HEK293 (cell line): ENCODE results near the gene MAML3.

Source experiments
- CTCF ChIA-PET: fragments of 350-600 bp; formaldehyde crosslinking; extraction: SDS; loops from one replicate; lab custom pipeline; 2021; ENCODE audit warnings: antibody characterized with exemption; lab: Yijun Ruan, JAX
- POLR2A ChIA-PET: fragments of 300-600 bp; formaldehyde crosslinking; extraction: SDS; loops from one replicate; lab custom pipeline; 2020; ENCODE audit warnings: antibody characterized with exemption, inconsistent platforms; lab: Yijun Ruan, JAX
- H3K27ac ChIP-seq: fragments of 200-500 bp; sonication (Bioruptor generic); 2 replicates; pipeline ENCODE4 v1.5.1; 2014; ENCODE audit warnings: low read depth, low read length, control low read depth, inconsistent platforms; ENCODE audit errors: extremely low read depth
- H3K36me3 ChIP-seq, 2 experiments: fragments of 200-500 bp in 1 of 2; sonication (Bioruptor generic) in 1 of 2; 1 replicate in 1 of 2; 2 replicates in 1 of 2; pipeline ENCODE4 v1.5.1; 2014 to 2017; ENCODE audit warnings: inconsistent platforms in 2 of 2, low read length in 2 of 2; ENCODE audit not compliant: control insufficient read depth in 2 of 2, insufficient read depth in 1 of 2
- H3K4me1 ChIP-seq: fragments of 200-500 bp; sonication (Bioruptor generic); 2 replicates; pipeline ENCODE4 v1.5.1; 2014; ENCODE audit warnings: mild to moderate bottlenecking, low read length, inconsistent platforms; ENCODE audit not compliant: control insufficient read depth, insufficient read depth
- H3K4me3 ChIP-seq: 2 replicates; pipeline ENCODE4 v1.5.1; 2011; ENCODE audit warnings: low read depth, mild to moderate bottlenecking, control low read depth, low read length, moderate library complexity
- H3K9me3 ChIP-seq: fragments of 200-500 bp; sonication (Bioruptor generic); 2 replicates; pipeline ENCODE4 v1.5.1; 2014; ENCODE audit warnings: low read depth, low read length, inconsistent platforms; ENCODE audit not compliant: control insufficient read depth, insufficient read depth
- MZF1 ChIP-seq: fragments of 450-650 bp; formaldehyde crosslinking; IDR thresholded peaks from 2 replicates; pipeline ENCODE4 v1.5.1; 2017; ENCODE audit warnings: missing biosample characterization, missing genetic modification characterization, borderline replicate concordance
- PRDM1 ChIP-seq: fragments of 450-650 bp; formaldehyde crosslinking; IDR thresholded peaks from 2 replicates; pipeline ENCODE4; 2016; ENCODE audit warnings: missing biosample characterization, missing genetic modification characterization
- YY2 ChIP-seq: fragments of 450-650 bp; formaldehyde crosslinking; IDR thresholded peaks from 2 replicates; pipeline ENCODE4 v1.5.1; 2016; ENCODE audit warnings: missing biosample characterization, missing genetic modification characterization
- ZNF10 ChIP-seq: fragments of 450-650 bp; formaldehyde crosslinking; IDR thresholded peaks from 2 replicates; pipeline ENCODE4 v1.5.1; 2017; ENCODE audit warnings: missing biosample characterization, missing genetic modification characterization
- ZNF121 ChIP-seq: fragments of 450-650 bp; formaldehyde crosslinking; IDR thresholded peaks from 2 replicates; pipeline ENCODE4 v1.5.1; 2016; ENCODE audit warnings: missing biosample characterization, missing genetic modification characterization
- ZNF169 ChIP-seq: fragments of 450-650 bp; formaldehyde crosslinking; IDR thresholded peaks from 2 replicates; pipeline ENCODE4 v1.5.1; 2016; ENCODE audit warnings: missing biosample characterization, missing genetic modification characterization
- ZNF248 ChIP-seq: fragments of 450-650 bp; formaldehyde crosslinking; IDR thresholded peaks from 2 replicates; pipeline ENCODE4 v1.5.1; 2017; ENCODE audit warnings: missing biosample characterization, missing genetic modification characterization
- ZNF335 ChIP-seq: fragments of 450-650 bp; formaldehyde crosslinking; conservative IDR thresholded peaks from 2 replicates; pipeline ENCODE4 v1.5.1; 2016; ENCODE audit warnings: missing biosample characterization, missing genetic modification characterization
- ZNF560 ChIP-seq: fragments of 450-650 bp; formaldehyde crosslinking; IDR thresholded peaks from 2 replicates; pipeline ENCODE4 v1.5.1; 2017; ENCODE audit warnings: missing biosample characterization, missing genetic modification characterization, borderline replicate concordance
- ZNF76 ChIP-seq: fragments of 450-650 bp; formaldehyde crosslinking; IDR thresholded peaks from 2 replicates; pipeline ENCODE4; 2016; ENCODE audit warnings: low read depth, missing biosample characterization, missing genetic modification characterization, borderline replicate concordance
- TF ChIP-seq, protein P1 (sequence below): fragments of 450-650 bp; formaldehyde crosslinking; IDR thresholded peaks from 2 replicates; pipeline ENCODE4 v1.5.1; 2017; ENCODE audit warnings: missing biosample characterization, missing genetic modification characterization
- TF ChIP-seq, protein P2 (sequence below): fragments of 450-650 bp; formaldehyde crosslinking; IDR thresholded peaks from 2 replicates; pipeline ENCODE4 v1.5.1; 2016; ENCODE audit warnings: missing biosample characterization, missing genetic modification characterization
- TF ChIP-seq, protein P3 (sequence below): fragments of 450-650 bp; formaldehyde crosslinking; IDR thresholded peaks from 2 replicates; pipeline ENCODE4 v1.5.1; 2016; ENCODE audit warnings: missing biosample characterization, missing genetic modification characterization

Gene MAML3

DNA sequence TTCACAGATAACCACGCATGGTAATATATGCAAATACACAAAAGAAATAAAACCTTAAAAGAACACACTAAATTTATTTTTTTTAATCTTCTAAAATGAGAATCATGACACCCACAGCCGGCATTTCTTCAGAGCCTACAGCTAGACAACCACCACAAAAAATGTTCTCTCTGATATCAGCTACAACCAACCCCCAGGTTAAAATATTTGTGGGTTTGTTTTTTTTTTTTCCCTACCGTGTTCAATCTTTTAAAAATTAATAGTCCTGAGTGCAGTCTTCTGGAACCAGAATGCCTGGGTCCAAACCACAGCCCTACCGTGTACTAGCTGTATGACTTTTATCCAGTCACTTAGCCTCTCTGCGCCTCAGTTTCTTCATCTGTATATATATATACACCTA, 36.0 kb downstream of the MAML3 start:
- Histone ChIP-seq H3K27ac (no peak overlapping the region), H3K9me3 (no peaks in the 10 kb centered on the region), H3K4me1 (0 out of 2 replicates have a peak, but pooled peaks cover 2% of the 10 kb centered on the region), H3K36me3 (no peaks in the 10 kb centered on the region), H3K4me3 (no peak overlapping the region)
- TF ChIP-seq ZNF76 (tag by site-specific recombination): no peak
- TF ChIP-seq, protein P1, sequence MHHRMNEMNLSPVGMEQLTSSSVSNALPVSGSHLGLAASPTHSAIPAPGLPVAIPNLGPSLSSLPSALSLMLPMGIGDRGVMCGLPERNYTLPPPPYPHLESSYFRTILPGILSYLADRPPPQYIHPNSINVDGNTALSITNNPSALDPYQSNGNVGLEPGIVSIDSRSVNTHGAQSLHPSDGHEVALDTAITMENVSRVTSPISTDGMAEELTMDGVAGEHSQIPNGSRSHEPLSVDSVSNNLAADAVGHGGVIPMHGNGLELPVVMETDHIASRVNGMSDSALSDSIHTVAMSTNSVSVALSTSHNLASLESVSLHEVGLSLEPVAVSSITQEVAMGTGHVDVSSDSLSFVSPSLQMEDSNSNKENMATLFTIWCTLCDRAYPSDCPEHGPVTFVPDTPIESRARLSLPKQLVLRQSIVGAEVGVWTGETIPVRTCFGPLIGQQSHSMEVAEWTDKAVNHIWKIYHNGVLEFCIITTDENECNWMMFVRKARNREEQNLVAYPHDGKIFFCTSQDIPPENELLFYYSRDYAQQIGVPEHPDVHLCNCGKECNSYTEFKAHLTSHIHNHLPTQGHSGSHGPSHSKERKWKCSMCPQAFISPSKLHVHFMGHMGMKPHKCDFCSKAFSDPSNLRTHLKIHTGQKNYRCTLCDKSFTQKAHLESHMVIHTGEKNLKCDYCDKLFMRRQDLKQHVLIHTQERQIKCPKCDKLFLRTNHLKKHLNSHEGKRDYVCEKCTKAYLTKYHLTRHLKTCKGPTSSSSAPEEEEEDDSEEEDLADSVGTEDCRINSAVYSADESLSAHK (tag by site-specific recombination): no peak
- no peak for TF ChIP-seq ZNF169
- ChIA-PET CTCF (no interaction called here), POLR2A (interaction anchor here (2.7 kb wide), 1 partner anchor 33 kb away, joined by 6 read pairs; no protein-coding TSS in a partner anchor)

DNA sequence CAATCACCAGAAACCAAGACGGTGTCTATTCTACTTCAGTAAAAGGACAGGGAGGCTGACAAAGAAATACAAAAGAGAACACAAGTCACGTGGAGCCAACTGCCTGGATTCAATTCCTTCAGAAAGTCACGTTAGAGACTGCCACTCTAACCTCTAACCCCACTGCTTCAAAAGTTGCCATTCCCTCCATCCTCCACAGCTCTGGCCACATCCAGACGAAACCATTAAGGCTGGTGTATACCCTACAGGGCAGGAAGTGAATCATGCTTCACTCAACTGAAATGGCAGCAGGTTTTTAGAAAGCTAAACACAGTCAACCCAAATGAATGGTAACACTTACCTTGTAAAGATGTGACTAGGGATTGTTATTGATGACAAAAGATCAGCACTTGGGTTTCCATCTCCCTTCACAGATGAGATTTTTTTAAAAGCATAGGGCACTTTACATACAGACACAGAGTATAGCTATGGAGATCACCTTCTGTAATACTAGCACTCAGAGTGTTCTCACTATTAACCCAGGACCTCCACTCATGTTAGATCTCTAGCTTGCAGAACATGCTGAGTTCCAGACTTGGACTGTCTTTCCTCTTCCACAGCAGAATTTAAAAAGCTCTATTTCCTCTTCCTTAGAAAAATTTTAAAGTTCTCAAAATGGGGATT, 37.4 kb downstream of the MAML3 start:
- Histone ChIP-seq H3K27ac (no peak overlapping the region), H3K9me3 (no peaks in the 10 kb centered on the region), H3K4me1 (0 out of 2 replicates have a peak, but pooled peaks cover 2% of the 10 kb centered on the region), H3K36me3 (no peaks in the 10 kb centered on the region), H3K4me3 (no peak overlapping the region)
- TF ChIP-seq YY2 (tag by site-specific recombination) (0 out of 2 replicates have a peak, but pooled peaks have one; percentile 45), ZNF248 (tag by site-specific recombination) (no peak)
- TF ChIP-seq, protein P2, sequence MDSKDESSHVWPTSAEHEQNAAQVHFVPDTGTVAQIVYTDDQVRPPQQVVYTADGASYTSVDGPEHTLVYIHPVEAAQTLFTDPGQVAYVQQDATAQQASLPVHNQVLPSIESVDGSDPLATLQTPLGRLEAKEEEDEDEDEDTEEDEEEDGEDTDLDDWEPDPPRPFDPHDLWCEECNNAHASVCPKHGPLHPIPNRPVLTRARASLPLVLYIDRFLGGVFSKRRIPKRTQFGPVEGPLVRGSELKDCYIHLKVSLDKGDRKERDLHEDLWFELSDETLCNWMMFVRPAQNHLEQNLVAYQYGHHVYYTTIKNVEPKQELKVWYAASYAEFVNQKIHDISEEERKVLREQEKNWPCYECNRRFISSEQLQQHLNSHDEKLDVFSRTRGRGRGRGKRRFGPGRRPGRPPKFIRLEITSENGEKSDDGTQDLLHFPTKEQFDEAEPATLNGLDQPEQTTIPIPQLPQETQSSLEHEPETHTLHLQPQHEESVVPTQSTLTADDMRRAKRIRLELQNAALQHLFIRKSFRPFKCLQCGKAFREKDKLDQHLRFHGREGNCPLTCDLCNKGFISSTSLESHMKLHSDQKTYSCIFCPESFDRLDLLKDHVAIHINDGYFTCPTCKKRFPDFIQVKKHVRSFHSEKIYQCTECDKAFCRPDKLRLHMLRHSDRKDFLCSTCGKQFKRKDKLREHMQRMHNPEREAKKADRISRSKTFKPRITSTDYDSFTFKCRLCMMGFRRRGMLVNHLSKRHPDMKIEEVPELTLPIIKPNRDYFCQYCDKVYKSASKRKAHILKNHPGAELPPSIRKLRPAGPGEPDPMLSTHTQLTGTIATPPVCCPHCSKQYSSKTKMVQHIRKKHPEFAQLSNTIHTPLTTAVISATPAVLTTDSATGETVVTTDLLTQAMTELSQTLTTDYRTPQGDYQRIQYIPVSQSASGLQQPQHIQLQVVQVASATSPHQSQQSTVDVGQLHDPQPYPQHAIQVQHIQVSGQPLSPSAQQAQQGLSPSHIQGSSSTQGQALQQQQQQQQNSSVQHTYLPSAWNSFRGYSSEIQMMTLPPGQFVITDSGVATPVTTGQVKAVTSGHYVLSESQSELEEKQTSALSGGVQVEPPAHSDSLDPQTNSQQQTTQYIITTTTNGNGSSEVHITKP (tag by site-specific recombination): peak; percentile 57
- ChIA-PET CTCF (interaction anchor here (0.5 kb wide), 1 partner anchor 236 kb away, joined by 3 read pairs; no protein-coding TSS in a partner anchor), POLR2A (interaction anchor here (2.7 kb wide), 1 partner anchor 34 kb away, joined by 6 read pairs; no protein-coding TSS in a partner anchor)

DNA sequence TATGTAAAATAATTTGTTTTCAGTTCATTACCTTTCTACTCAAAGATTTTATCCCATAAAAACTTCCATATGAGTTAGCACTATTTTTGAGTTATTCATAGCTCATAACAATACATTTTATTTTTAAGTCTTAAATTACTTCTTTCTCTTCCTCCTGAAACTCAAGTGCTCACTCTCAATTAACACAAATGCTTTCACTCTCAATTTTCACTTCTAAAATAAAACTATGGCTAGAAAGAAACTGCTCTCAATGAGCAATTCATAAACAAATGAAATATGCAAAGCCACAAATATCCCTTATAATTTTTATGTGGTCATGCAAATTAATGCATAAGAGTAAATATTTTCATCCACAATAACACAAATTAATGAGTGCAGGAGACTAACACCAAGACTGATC, 38.8 kb downstream of the MAML3 start:
- ChIA-PET POLR2A (no interaction called here), CTCF (no interaction called here)
- Histone ChIP-seq H3K9me3 (no peaks in the 10 kb centered on the region), H3K36me3 (no peaks in the 10 kb centered on the region), H3K4me3 (no peak overlapping the region), H3K27ac (no peak overlapping the region), H3K4me1 (0 out of 2 replicates have a peak, but pooled peaks cover 2% of the 10 kb centered on the region)
- TF ChIP-seq ZNF121 (tag by site-specific recombination) (no peak), PRDM1 (tag by site-specific recombination) (peak; percentile 73; the same call in 1 of the 2 replicates)

DNA sequence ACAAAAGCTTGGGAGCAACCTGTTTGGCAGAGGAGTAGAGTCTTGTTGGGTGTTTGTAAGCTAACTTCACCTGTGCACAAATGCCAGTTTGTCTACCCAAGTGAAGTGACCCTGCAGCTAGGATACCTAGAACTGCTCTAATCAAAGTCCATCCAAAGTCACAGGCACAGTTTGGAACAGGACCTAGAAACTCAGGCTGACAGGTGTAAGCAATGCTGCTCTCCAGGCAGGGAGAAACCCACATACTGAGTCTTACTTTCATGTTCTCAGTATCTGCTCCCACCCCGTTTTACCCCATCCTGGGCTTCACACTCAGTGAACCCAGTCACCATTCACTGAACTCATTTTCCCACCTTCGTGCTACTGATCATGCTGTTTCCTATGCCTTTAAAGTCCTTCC, 40.3 kb downstream of the MAML3 start:
- no peaks in the 10 kb centered on the region for H3K36me3 ChIP-seq
- no peak overlapping the region for H3K4me3 ChIP-seq
- POLR2A ChIA-PET: no interaction called here
- TF ChIP-seq ZNF10 (tag by site-specific recombination): no peak
- no peak for TF ChIP-seq ZNF335
- TF ChIP-seq ZNF248 (tag by site-specific recombination): no peak
- TF ChIP-seq MZF1 (tag by site-specific recombination): no peak
- TF ChIP-seq, protein P3, sequence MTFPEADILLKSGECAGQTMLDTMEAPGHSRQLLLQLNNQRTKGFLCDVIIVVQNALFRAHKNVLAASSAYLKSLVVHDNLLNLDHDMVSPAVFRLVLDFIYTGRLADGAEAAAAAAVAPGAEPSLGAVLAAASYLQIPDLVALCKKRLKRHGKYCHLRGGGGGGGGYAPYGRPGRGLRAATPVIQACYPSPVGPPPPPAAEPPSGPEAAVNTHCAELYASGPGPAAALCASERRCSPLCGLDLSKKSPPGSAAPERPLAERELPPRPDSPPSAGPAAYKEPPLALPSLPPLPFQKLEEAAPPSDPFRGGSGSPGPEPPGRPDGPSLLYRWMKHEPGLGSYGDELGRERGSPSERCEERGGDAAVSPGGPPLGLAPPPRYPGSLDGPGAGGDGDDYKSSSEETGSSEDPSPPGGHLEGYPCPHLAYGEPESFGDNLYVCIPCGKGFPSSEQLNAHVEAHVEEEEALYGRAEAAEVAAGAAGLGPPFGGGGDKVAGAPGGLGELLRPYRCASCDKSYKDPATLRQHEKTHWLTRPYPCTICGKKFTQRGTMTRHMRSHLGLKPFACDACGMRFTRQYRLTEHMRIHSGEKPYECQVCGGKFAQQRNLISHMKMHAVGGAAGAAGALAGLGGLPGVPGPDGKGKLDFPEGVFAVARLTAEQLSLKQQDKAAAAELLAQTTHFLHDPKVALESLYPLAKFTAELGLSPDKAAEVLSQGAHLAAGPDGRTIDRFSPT: no peak
- no peak for TF ChIP-seq ZNF560 (tag by site-specific recombination)
- TF ChIP-seq, all 188 proteins: peak for 0
- CTCF ChIA-PET: no interaction called here
- Histone ChIP-seq H3K27ac (no peak overlapping the region), H3K4me1 (0 out of 2 replicates have a peak, but pooled peaks cover 2% of the 10 kb centered on the region), H3K9me3 (no peaks in the 10 kb centered on the region)
